CD4-positive, alpha-beta T cell (primary cell): ENCODE measurements around the gene CD99L2. TPM values are rescaled to one million over a fixed set of nuclear protein-coding genes. Genes with fewer than 3 reads are reported as not detected.
A peak's percentile ranks its signal among the peaks of the same experiment; 100 is the strongest.

Experiments
- ATAC-seq: fragments of 200-7000 bp; cut with Tn5 transposase; one replicate; pipeline ENCODE4 v1.10.0; 2022; ENCODE audit warnings: mild to moderate bottlenecking; ENCODE audit not compliant: poor library complexity
- CTCF ChIA-PET: fragments of 350-600 bp; sonication (Branson Sonifier 250); formaldehyde crosslinking; loops from one replicate; lab custom pipeline; 2021; ENCODE audit warnings: antibody characterized with exemption, inconsistent platforms; lab: Charles Lee
- POLR2A ChIA-PET: fragments of 350-600 bp; sonication (Branson Sonifier 250); formaldehyde crosslinking; loops from one replicate; lab custom pipeline; 2021; ENCODE audit warnings: antibody characterized with exemption, inconsistent platforms; lab: Charles Lee
- DNase-seq, 14 experiments: peaks; one replicate each; pipeline ENCODE4 v3.0.0-alpha.2; 2013 to 2020; ENCODE audit warnings: mixed read lengths in 2 of 14
- H3K27ac ChIP-seq, 2 donors: one replicate each; pipeline versions ENCODE4 v1.5.1 to v1.7.0; 2013; ENCODE audit warnings: low read length in 2 of 2, low read depth in 1 of 2, mild to moderate bottlenecking in 1 of 2
- H3K27me3 ChIP-seq, 2 experiments: 1 replicate in 1 of 2; 2 replicates in 1 of 2; pipeline versions ENCODE4 v1.6.1 to v1.7.0; 2013; ENCODE audit warnings: low read length in 2 of 2, control low read depth in 1 of 2, mild to moderate bottlenecking in 1 of 2, moderate library complexity in 1 of 2; ENCODE audit not compliant: insufficient read depth in 2 of 2, control insufficient read depth in 1 of 2
- H3K36me3 ChIP-seq: one replicate; pipeline ENCODE4 v1.6.1; 2013; ENCODE audit warnings: low read length, control low read depth; ENCODE audit not compliant: insufficient read depth
- H3K4me1 ChIP-seq: one replicate; pipeline ENCODE4 v1.6.1; 2013; ENCODE audit warnings: low read length, control low read depth; ENCODE audit not compliant: insufficient read depth
- H3K4me3 ChIP-seq: one replicate; pipeline ENCODE4 v1.5.1; 2013; ENCODE audit warnings: mild to moderate bottlenecking, low read length, moderate library complexity
- H3K9me3 ChIP-seq, 2 experiments: 1 replicate in 1 of 2; 2 replicates in 1 of 2; pipeline versions ENCODE4 v1.6.1 to v1.7.0; 2013; ENCODE audit warnings: low read length in 2 of 2, mild to moderate bottlenecking in 2 of 2, control low read depth in 1 of 2, moderate library complexity in 1 of 2; ENCODE audit not compliant: control insufficient read depth in 1 of 2, insufficient read depth in 1 of 2
- H3K27ac Mint-ChIP-seq: one replicate; pipeline ENCODE4 v1.8.0; 2020; ENCODE audit warnings: mixed read lengths
- H3K27me3 Mint-ChIP-seq: one replicate; pipeline ENCODE4 v1.8.0; 2021; ENCODE audit warnings: mixed read lengths
- H3K36me3 Mint-ChIP-seq: one replicate; pipeline ENCODE4 v1.8.0; 2021; ENCODE audit warnings: low read depth, mixed read lengths
- H3K4me1 Mint-ChIP-seq: one replicate; pipeline ENCODE4 v1.8.0; 2021; ENCODE audit warnings: low read depth, mixed read lengths
- H3K4me3 Mint-ChIP-seq: one replicate; pipeline ENCODE4 v1.8.0; 2020; ENCODE audit warnings: mild to moderate bottlenecking, mixed read lengths
- H3K9me3 Mint-ChIP-seq: one replicate; pipeline ENCODE4 v1.8.0; 2020; ENCODE audit warnings: mixed read lengths
- intact Hi-C, 2 experiments: fragments of 100-400 bp; cut with DNase I in 1 of 2; cut with micrococcal nuclease in 1 of 2; formaldehyde crosslinking; loops; one replicate each; pipeline versions ENCODE4 v1.15.1 to v1.9.0; 2023 to 2025; cut with DNase I, micrococcal nuclease
- total RNA-seq, 174 experiments: library from RNA in 2 of 174; stranded (reverse) in 2 of 174; gene quantifications; one replicate each; pipeline ENCODE4 v1.2.3 and lab custom pipeline; 2021 to 2026
- TF ChIP-seq, protein P1 (sequence below): fragments of 200-600 bp; IDR thresholded peaks from one replicate; pipeline ENCODE4 v1.8.0; 2022; ENCODE audit warnings: antibody characterized with exemption, mild to moderate bottlenecking

The CD99L2 gene
- total RNA-seq, 2 experiments from 2014 or later, result 5.3 to 6.5 TPM

GRCh38 chrX:150766351-150767044, 132.0 kb downstream of the CD99L2 start:
- Histone ChIP-seq H3K36me3 (peaks cover 7% of the 10 kb centered on the region), H3K27me3 (no peaks in the 10 kb centered on the region), H3K27ac (no peak overlapping the region), H3K4me1 (peaks cover 4% of the 10 kb centered on the region), H3K4me3 (no peak overlapping the region), H3K9me3 (no peaks in the 10 kb centered on the region)
- intact Hi-C loops, result no loop called here
- Mint-ChIP-seq H3K27me3 (no peaks in the 10 kb centered on the region), H3K27ac (peak overlapping the region; percentile 14), H3K9me3 (no peaks in the 10 kb centered on the region), H3K4me1 (no peaks in the 10 kb centered on the region), H3K4me3 (no peak overlapping the region), H3K36me3 (peaks cover 8% of the 10 kb centered on the region)
- CTCF ChIA-PET, result no interaction called here
- DNase-seq (no peak), ATAC-seq (no peak)
- TF ChIP-seq, protein P1, sequence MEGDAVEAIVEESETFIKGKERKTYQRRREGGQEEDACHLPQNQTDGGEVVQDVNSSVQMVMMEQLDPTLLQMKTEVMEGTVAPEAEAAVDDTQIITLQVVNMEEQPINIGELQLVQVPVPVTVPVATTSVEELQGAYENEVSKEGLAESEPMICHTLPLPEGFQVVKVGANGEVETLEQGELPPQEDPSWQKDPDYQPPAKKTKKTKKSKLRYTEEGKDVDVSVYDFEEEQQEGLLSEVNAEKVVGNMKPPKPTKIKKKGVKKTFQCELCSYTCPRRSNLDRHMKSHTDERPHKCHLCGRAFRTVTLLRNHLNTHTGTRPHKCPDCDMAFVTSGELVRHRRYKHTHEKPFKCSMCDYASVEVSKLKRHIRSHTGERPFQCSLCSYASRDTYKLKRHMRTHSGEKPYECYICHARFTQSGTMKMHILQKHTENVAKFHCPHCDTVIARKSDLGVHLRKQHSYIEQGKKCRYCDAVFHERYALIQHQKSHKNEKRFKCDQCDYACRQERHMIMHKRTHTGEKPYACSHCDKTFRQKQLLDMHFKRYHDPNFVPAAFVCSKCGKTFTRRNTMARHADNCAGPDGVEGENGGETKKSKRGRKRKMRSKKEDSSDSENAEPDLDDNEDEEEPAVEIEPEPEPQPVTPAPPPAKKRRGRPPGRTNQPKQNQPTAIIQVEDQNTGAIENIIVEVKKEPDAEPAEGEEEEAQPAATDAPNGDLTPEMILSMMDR, result no peak
- POLR2A ChIA-PET, result no interaction called here

DNA sequence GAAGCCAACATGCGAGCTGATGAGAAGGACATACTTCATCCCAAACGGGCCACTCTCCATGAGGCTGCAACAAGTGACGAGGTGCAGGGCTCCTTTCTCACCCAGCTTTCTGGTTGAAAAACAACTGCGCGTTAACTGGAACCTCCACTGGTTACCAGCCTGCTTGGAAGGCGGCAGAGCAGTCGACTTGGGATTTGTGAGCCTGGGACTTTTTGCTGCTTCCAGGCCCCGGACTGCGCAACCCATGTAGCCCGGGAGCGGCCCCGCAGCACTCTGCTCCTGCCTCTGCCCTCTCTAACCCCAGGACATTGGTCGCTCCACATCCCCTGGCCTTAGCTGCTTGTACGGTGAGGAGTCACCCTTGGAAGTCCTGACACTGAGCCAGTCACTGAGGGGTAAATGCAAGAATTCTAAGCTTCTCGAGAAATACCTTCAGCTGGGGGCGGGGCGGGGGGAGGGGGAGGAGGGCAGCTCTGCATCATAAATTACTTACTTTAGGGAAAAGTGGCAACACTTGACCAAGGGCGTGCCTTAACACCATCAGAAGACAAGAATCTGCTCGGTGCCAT, 132.6 kb downstream of the CD99L2 start:
- no peak for ATAC-seq
- ChIA-PET CTCF (no interaction called here), POLR2A (no interaction called here)
- DNase-seq, result no peak
- no peaks in the 10 kb centered on the region for H3K4me1 Mint-ChIP-seq
- H3K36me3 Mint-ChIP-seq, result peaks cover 8% of the 10 kb centered on the region
- TF ChIP-seq, protein P1, result no peak
- intact Hi-C loops, result no loop called here
- H3K4me3 ChIP-seq, result no peak overlapping the region
- H3K9me3 Mint-ChIP-seq, result no peaks in the 10 kb centered on the region
- peaks cover 7% of the 10 kb centered on the region for H3K36me3 ChIP-seq
- H3K9me3 ChIP-seq, result no peaks in the 10 kb centered on the region
- no peaks in the 10 kb centered on the region for H3K27me3 Mint-ChIP-seq
- H3K27me3 ChIP-seq, result no peaks in the 10 kb centered on the region
- no peak overlapping the region for H3K4me3 Mint-ChIP-seq
- H3K4me1 ChIP-seq, result peaks cover 4% of the 10 kb centered on the region
- H3K27ac ChIP-seq, result no peak overlapping the region
- no peak overlapping the region for H3K27ac Mint-ChIP-seq

- no peak overlapping the region for H3K27ac Mint-ChIP-seq
Measured at GRCh38 chrX:150765237-150765636, 133.2 kb downstream of the CD99L2 start.

More at GRCh38 chrX:150765237-150765636, 133.2 kb downstream of the CD99L2 start:
- Mint-ChIP-seq H3K27me3 (no peaks in the 10 kb centered on the region), H3K36me3 (peaks cover 8% of the 10 kb centered on the region), H3K9me3 (no peaks in the 10 kb centered on the region), H3K4me3 (no peak overlapping the region), H3K4me1 (no peaks in the 10 kb centered on the region)
- H3K9me3 ChIP-seq, result no peaks in the 10 kb centered on the region
- ChIA-PET POLR2A (no interaction called here), CTCF (no interaction called here)
- ATAC-seq (no peak), DNase-seq (no peak)
- H3K27me3 ChIP-seq, result no peaks in the 10 kb centered on the region
- TF ChIP-seq, protein P1, result no peak
- H3K4me3 ChIP-seq, result no peak overlapping the region
- H3K4me1 ChIP-seq, result peaks cover 4% of the 10 kb centered on the region
- peaks cover 9% of the 10 kb centered on the region for H3K36me3 ChIP-seq
- no peak overlapping the region for H3K27ac ChIP-seq
- intact Hi-C loops, result no loop called here
